WTC11 (cell line): ENCODE data around the gene NAA25.

ENCODE experiments used
- CTCF ChIP-seq: fragments of 200-600 bp; IDR thresholded peaks from 2 replicates; pipeline ENCODE4 v1.8.0; 2022; ENCODE audit warnings: antibody characterized with exemption
- E2F4 ChIP-seq: sonication (generic); formaldehyde crosslinking; IDR thresholded peaks from 2 replicates; pipeline ENCODE4 v1.8.1; 2022; ENCODE audit warnings: low read depth, mild to moderate bottlenecking, moderate library complexity, missing genetic modification reagents, borderline replicate concordance
- EMX1 ChIP-seq: fragments of 250-450 bp; sonication (Bioruptor Pico); IDR thresholded peaks from 2 replicates; pipeline ENCODE4 v1.8.0; 2021; ENCODE audit warnings: mild to moderate bottlenecking
- ZBTB21 ChIP-seq: sonication (generic); formaldehyde crosslinking; IDR thresholded peaks from 2 replicates; pipeline ENCODE4 v1.8.1; 2023; ENCODE audit warnings: mild to moderate bottlenecking, missing genetic modification reagents, borderline replicate concordance

GRCh38 chr12:112025808-112026375 is 82.7 kb downstream of the NAA25 start:
- no peak for TF ChIP-seq ZBTB21 (CRISPR knock-in tag)
- TF ChIP-seq E2F4 (CRISPR knock-in tag): no peak
- no peak for TF ChIP-seq CTCF
- TF ChIP-seq EMX1 (CRISPR knock-in tag): no peak
